NOMO-1 treated with dmso at 0.1 percent for 144 hours (cell line): Measurements from ENCODE around the gene CYP26B1.

Source experiments
- DNase-seq: peaks from one replicate; lab custom pipeline; 2025; ENCODE audit not compliant: unreplicated experiment; lab: John Stamatoyannopoulos, UW

The CYP26B1 gene, protein sequence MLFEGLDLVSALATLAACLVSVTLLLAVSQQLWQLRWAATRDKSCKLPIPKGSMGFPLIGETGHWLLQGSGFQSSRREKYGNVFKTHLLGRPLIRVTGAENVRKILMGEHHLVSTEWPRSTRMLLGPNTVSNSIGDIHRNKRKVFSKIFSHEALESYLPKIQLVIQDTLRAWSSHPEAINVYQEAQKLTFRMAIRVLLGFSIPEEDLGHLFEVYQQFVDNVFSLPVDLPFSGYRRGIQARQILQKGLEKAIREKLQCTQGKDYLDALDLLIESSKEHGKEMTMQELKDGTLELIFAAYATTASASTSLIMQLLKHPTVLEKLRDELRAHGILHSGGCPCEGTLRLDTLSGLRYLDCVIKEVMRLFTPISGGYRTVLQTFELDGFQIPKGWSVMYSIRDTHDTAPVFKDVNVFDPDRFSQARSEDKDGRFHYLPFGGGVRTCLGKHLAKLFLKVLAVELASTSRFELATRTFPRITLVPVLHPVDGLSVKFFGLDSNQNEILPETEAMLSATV

DNA sequence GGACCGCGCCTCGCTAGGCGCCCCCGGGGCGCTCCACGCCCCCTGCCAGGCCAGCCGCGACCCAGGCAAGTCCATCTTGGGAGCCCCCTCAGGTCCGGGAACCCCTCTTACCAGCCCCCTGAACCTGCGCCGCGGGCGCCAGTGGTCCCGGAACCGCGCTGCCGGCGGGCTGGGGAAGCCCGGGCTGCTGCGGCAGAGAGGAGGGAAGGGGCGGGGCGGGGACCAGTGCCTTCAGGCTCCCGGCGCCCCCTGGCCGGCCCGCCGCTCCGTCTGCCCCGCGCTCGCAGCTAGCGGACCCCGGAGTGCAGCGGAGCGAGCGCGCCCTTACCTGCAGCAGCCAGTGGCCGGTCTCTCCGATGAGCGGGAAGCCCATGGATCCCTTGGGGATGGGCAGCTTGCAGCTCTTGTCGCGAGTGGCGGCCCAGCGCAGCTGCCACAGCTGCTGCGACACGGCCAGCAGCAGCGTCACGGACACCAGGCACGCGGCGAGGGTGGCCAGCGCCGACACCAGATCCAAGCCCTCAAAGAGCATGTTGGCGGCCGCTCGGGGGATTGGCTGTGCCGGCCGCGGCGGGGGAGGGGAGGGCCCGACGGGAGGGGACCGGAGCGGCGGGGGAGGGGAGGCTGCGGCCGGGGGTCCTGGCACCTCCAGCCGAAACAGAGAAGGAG is at the start of gene CYP26B1:
CYP26B1 (minus strand) TSS at position 560 of the 669 bp plus-strand sequence; CDS start at position 532, 28 bp downstream.
- no peak for DNase-seq

DNA sequence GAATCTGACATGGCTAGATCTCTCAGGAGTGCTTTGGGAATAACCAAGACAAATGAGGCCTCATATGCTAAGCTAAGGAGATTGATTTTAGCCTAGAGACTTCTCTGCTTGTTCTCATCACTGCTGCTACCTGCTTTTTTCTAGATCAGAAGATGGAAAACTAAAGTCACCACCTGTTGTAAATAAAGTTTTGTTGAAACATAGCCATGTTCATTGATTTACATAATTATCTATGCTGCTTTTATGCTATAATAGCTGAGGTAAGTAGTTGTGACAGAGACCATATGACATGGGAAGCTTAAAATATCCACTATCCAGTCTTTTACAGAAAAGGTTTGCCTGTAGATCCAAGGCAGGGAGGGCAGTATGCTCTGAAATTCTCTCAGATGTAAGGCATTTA is 46.1 kb upstream of the CYP26B1 start:
- no peak for DNase-seq

DNA sequence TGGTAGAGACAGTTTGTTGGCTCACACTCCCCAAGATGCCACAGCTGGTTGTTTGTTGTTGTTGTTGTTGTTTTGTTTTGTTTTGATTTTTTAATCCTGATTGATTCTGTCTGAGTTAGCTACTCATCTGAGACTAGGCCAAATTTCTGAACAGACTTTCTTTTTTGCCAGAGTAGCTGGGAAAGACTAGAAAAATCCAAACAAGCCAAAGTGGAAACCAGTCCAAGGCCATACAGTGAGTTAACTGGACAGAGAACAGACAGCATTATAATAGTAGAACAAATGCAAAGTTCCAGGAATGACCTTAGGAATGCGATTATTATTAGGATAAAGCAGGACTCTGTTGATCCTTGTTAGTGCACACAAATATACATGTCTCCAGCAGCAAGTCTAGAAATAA is 43.8 kb upstream of the CYP26B1 start:
- no peak for DNase-seq

DNA sequence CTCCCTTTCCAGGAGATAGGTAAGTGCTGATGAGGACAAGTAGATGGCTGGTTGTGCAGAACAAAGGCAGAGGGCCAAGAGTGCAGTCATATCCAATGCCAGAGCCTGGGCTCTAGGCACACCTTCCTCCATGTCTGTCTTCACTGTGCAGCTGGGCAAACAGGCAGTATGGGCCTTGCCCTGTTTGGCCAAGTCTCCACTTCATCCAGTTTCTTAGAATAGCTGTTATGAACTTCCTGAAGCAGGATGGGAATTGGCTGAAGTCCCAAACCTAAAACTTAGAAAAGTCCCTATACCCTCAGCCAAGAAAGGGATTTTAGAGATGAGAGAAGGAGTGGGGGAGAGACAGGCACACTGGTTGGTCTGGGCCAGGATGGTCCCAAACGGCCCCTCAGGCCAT is 37.5 kb upstream of the CYP26B1 start:
- DNase-seq = no peak

DNA sequence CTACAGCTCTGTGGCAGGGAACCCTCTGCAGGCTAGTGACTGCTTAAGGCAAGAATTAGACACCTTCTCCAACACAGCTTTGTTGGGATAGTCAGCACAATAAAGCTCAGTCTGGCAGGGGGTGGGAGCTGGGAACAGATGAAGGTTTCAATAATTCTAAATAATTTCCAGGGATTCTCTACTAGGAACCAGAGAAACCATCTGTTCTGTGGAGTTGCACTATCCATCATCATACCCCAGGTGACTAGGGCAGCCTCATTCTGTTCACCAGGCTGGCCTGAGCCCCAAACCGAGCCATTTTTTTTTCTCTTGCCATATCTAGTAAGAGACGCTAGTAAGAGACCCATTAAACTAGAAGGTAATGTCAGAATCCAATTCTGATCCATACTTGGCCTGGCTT is 35.8 kb upstream of the CYP26B1 start:
- no peak for DNase-seq

DNA sequence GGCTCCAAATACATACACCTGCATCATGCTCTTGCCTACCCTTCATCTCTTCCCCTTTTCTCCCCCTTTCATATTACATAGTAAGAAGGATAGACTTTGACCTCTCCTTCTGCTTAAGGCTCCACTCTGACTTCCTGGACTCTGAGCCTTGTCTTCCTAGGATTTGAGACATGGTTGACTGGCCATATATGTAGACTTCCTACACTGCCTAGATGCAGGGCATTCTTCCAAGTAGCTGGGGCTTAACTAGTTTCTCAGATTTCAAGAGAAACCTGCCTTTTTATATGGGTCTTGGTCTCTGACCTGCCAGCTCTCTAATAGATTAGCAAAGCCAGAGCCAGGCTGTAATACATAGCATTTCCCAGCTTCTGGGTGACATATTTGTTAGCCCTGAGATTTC is 35.4 kb upstream of the CYP26B1 start:
- no peak for DNase-seq

DNA sequence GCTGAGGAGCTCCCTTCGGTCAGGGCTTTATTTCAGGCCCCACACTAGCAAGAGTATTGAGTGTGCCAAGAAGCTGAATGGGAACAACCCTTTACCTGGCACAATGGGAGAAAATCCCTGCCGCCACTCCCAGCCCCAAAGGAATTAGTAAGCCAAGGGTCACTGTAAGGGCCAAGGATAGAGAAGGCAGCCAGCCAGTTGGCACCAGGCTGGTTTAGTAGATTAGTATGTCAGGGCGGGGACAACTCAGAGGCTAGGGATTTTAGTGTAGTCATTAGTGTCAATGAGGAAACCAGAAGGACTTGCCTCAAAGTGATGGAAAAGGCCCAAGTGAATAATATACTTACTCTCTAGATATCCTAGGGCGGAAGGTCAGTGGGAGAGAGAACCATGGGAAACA is 34.9 kb upstream of the CYP26B1 start:
- DNase-seq = no peak

DNA sequence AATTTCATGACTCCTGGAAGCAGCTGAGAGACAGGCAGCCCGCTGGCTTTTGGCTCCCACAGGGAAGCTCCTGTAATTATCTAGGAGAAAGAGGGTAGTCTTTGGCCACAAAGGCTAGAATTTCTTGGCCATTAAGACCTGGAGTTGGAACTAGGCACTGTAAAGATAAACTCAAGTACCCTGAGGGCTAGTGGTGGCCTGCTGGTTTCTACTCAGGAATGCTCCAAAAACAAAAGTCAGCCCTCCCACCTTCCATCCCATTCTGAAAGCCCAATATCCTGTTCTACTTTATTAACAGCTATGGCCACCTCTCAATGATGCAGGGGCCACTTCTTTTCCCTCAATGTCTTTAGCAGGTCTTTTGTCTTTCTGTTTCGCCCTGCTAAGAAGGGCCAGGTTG is 34.0 kb upstream of the CYP26B1 start:
- no peak for DNase-seq

DNA sequence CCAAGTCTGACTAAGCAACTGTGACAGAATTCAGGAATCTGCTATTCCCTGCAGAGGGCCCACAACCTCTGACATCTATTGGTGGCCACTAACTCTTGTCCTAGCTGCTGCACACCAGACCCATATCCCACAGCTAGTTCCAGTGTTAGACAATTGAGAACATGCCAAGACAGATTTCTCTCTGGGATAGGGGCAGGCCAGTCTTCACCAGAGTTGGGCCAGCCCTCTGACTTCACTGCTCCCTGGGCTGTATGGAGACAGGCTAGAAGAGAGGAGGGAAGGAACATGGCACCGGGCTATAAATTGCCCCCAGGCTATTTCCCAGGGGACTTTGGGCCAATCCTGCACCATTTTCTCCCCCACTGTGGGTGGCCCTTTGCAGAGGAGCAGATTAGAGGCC is 32.7 kb upstream of the CYP26B1 start:
- DNase-seq = no peak

DNA sequence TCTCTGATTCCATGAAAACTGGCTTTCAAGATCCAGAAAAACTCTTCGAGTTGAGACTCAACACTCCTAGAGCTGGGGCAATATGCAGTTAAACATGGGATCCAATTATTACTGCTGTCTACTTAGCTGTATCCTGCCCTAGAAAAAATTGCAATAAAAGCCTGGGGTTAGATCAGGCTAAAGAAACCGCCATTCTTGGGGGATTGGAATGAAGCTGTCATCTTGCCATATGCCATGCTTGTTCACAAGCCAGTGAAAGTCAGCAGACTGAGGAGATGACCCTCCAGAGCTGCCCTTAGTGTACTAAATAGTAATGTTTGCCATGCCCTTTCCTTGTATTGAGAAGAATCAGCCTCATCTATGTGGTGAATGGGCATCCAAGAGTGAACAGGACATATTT is 30.9 kb upstream of the CYP26B1 start:
- no peak for DNase-seq

DNA sequence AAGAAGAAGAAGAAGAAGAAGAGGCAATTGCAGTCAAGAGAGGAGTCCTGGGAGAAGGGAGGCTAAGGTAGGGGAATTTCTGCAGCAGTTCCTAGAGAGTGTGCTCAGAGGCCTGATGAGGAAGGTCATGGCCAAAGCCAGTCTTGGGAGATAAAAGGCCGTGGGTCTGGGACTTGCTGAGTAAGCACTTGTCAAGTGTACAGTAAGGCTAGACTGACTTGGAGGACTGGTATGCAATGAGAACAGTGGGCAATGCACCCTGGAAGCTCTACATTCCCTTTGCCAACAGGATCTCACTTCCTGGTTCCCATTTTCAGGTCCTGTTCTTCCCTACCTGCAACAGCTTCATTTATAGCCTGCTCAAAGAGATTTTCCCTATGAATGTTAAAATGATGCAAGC is 28.6 kb upstream of the CYP26B1 start:
- DNase-seq = no peak

DNA sequence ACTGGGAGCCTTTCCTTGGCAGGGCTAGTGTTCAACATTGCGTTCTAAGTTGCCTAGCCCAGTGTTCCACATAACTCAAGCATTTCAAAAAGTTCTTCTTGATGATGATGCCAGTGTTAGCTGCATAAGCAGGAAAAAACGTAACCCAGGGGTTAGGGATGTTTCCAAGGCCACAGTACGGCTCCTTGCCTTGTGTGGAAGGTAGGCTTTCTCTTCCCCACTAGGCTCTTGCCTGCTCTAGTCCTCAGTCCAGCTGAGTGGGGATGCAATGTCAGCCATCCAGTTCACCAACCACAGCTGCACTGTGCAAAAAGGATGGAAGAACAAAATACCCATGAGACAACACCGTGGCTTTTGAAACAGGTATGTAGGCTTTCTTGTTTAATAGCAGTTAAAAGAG is 28.0 kb upstream of the CYP26B1 start:
- no peak for DNase-seq

DNA sequence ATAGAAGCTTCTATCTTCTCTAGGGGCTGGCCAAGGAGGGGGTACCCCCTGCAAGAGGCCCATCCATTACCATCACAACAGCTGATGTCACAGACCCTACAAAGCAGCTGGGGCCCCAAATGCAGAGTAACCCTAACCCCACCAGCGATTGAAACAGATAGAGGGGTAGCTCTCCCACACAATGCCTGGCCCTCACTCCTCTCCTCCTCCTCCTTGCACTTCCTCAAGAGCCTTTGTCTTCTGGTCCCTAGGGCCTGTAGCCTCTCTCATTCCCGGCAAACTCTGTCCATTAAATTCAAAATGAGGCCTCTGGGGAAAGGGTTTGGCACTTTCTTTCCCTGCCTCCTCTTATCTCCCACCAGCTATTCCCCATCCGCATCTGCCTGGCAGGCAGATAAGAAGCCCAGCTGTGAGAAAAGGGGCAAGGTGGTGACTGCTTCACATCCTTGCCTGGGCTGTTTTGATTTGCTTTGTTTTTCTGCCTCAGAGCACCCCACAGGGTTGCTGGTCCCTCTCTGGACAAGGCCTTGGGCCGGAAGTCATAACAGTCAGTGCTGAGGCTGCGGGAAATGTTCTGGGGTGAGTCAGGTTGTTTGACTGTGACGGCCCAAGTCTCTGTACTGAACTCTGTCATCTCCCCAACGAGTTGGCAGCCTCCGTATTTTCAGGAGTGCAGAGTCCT is 26.1 kb upstream of the CYP26B1 start:
- no peak for DNase-seq

DNA sequence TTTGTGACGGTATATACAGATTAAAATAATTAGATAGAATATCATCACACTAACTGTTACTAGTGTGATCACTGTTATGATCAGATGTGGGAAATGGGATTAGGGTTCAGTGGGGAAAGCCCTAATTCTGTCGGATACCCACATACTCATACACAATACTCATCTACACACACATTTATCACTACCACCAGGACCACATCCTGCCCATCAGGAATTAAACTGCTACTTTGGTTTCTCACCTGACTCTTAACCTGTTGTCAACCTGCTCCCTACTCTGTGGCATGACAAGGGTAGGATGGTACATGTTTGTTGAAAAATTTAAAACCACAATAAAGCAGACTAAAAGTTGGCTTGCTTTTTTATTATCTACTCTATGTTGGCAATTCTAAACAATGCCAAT is 24.8 kb upstream of the CYP26B1 start:
- DNase-seq = no peak

DNA sequence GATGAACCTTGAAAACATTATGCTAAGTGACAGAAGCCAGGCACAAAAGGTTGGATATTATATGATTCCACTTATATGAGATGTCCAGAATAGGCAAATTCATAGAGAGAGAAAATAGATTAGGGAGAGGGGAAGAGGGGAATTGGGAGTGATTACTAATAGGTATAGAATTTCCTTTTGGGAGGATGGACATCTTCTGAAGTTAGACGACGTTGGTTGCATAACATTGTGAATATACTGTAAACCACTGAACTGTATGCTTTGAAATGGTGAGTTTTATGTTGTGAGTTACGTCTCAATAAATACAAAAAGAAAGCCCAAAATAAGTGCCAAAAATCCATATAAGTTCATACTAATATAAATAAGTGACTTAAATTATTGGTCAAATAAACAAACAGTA is 18.6 kb upstream of the CYP26B1 start:
- DNase-seq = no peak

DNA sequence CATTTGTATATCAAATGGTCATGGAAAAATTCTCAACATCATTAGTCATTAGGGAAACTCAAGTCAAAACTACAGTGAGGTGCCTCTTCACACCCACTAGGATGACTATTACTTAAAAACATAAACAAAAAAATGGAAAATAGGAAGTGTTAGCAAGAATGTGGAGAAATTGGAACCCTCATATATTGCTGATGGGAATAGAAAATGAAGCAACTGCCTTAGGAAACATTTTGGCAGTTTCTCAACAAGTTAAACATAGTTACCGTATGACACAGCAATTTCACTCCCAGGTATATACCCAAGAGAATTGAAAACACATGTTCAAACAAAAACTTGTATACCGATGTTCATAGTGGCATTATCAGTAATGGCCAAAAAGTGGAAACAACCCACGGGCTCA is 18.1 kb upstream of the CYP26B1 start:
- no peak for DNase-seq

DNA sequence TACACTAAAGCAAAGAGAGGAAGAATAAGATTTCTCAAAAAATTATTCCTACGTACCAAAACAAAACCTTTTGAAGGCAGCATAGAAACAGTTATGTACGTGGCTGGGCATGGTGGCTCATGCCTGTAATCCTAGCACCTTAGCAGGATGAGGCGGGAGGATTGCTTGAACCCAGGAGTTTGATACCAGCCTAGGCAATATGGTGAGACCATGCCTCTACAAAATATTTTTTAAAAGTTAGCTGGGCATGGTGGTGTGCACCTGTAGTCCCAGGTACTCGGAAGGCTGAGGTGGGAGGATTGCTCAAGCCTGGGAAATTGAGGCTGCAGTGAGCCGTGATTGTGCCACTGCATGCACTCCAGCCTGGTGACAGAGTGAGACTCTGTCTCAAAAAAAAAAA is 14.9 kb upstream of the CYP26B1 start:
- DNase-seq = no peak

DNA sequence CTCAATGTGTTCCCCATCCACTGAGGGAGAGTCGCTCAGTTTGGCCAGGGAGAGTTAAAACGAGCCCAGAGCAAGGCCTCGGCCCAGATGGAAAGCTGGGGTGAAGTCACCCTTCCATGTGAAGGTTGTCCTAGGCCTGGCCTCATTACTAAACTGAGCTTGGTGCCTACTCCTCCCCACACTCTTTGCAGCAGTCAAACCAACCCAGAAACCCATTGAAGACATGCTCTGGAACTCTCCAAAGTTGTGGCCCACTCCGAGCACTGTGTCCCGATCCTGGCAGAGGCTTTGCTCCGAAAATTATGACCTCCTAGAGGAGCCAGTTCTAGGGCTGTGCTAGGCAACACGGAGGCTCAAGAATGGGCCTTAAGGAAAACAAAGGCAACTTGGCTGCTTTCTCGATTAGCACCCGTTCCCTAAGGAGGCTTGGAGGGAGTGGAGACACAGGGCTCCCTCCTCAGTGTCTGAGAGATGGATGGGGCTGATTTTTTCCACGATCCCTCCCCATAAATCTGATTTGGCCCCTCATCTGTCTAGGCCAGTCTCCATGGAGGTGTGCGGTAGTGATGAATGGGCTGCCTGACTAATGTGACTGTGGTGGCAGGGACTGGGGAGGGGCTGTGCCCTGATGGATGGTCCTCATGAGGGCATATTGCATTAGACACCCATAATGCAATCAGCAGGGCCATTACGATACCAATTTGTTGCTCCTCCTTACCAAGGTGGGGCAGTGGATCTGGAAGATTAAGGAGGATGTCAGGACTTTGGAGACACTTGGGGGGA is 11.7 kb upstream of the CYP26B1 start:
- DNase-seq = no peak

DNA sequence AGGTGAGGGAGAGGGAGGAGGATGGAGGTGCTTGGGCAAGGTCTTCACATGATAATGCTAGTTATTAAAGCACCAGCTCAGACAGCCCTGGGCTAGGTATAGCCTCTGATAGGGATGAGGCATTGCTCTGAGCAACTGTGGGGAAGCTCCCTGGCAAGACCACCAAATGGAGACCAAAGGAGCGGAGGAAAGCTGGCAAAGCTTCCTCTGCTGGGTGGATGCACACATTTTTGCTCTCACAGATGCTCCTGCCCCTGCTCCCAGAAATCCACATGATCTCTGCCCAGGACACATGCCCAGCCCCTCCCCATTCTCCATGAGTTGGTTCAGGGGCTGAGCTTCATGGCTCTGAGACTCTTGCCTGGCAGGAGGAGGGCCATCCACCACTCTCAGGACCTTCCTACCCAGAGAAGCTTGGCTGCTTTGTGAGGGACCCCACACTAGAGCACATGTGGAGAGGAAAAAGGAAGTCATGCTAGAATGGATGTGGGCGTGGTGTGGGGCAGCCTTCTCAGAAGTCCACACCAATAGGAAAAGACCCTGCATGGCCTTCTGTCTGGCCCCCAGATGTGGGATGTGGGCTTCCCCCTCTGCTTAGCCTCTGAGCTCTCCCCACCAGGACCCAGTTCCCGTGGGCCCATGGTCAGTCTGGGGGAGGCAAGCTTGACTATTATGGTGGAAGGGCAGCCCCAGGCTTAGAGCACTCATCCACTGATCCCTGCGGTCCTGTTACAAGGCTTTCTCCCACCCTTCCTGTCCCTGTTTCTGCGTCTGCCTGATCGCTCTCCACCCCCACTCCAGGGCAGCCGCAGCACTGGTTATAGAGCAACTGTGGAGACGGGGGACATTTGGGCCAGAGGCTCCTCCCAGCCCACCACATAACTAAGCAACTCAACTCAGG is 10.5 kb upstream of the CYP26B1 start:
- DNase-seq = no peak

DNA sequence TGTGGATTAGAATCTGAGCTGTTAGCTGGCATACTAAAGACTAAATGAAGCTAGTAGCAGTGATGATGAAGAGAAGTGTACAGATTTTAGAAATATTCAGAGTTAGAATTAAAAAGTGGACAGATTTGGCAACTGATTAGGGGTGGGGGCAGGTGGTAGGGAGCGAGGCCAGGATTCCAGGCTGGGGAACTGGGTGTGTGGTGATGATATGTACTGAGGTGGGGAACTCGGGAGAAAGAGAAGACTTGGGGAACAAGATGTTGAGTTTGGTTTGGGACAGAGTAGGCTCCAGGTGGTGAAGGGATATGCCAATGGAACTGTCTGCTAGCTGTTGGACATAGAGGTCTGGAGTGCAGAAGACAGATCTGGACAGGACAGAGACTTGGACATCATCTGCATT is 9.2 kb upstream of the CYP26B1 start:
- DNase-seq = no peak
